Endothelial cell of umbilical vein (primary cell): ENCODE results near the gene CILP. TPM values are rescaled to one million over a fixed set of nuclear protein-coding genes. Genes with fewer than 3 reads are reported as not detected.

Source experiments
- BruUV-seq: library from RNA; stranded (reverse); fragments of 400-500 nt; replicated peaks from 2 replicates; lab custom pipeline; 2021; lab: Mats Ljungman, UMichigan
- CTCF ChIA-PET: fragments of 300-600, 350-600 bp; sonication (Branson Sonifier 250); formaldehyde crosslinking; loops from one replicate; lab custom pipeline; 2021; ENCODE audit warnings: antibody characterized with exemption, inconsistent platforms; lab: Charles Lee
- POLR2A ChIA-PET: fragments of 300-600, 350-600 bp; sonication (Branson Sonifier 250); formaldehyde crosslinking; loops from one replicate; lab custom pipeline; 2021; ENCODE audit warnings: antibody characterized with exemption, inconsistent platforms; lab: Charles Lee
- DNase-seq: peaks from one replicate; pipeline ENCODE4 v3.0.0-alpha.2; 2011; ENCODE audit warnings: low read depth, low spot score
- FAIRE-seq: peaks from 2 replicates; lab custom pipeline; 2011; peaks lifted over from hg19 to GRCh38; lab: Jason Lieb, UNC
- H2AFZ ChIP-seq: 2 replicates; pipeline ENCODE4 v1.6.0; 2012; ENCODE audit warnings: low read depth, low read length, control low read depth, inconsistent platforms
- H3K27ac ChIP-seq: 2 replicates; pipeline ENCODE4 v1.5.1; 2011; ENCODE audit warnings: low read depth, mild to moderate bottlenecking, control low read depth, low read length, moderate library complexity; ENCODE audit not compliant: insufficient read depth
- H3K27me3 ChIP-seq, 2 experiments: 2 replicates each; pipeline versions ENCODE4 v1.6.0 to v1.6.1; 2011; ENCODE audit warnings: low read length in 2 of 2, mixed read lengths in 1 of 2; ENCODE audit not compliant: control insufficient read depth in 2 of 2, insufficient read depth in 2 of 2
- H3K36me3 ChIP-seq, 2 experiments: 2 replicates in 1 of 2; 3 replicates in 1 of 2; pipeline ENCODE4 v1.5.1; 2011; ENCODE audit warnings: low read length in 2 of 2, mild to moderate bottlenecking in 1 of 2, moderate library complexity in 1 of 2; ENCODE audit not compliant: control insufficient read depth in 2 of 2, insufficient read depth in 2 of 2; ENCODE audit errors: extremely low read depth in 1 of 2
- H3K4me1 ChIP-seq: 3 replicates; pipeline ENCODE4 v1.5.1; 2011; ENCODE audit warnings: mild to moderate bottlenecking, low read length; ENCODE audit not compliant: control insufficient read depth, insufficient read depth; ENCODE audit errors: extremely low read depth
- H3K4me2 ChIP-seq: 2 replicates; pipeline ENCODE4 v1.6.1; 2011; ENCODE audit warnings: low read length, control low read depth, mixed read lengths; ENCODE audit not compliant: insufficient read depth
- H3K4me3 ChIP-seq, 3 experiments: fragments of 200-600 bp in 1 of 3; sonication (generic), shearing (Covaris generic) in 1 of 3; replicated peaks in 1 of 3; 2 replicates each; pipeline ENCODE4 v1.5.1; 2011 to 2016; ENCODE audit warnings: control low read depth in 3 of 3, low read length in 3 of 3, mild to moderate bottlenecking in 2 of 3, inconsistent platforms in 1 of 3, low read depth in 1 of 3, moderate library complexity in 1 of 3; ENCODE audit not compliant: insufficient read depth in 1 of 3
- H3K79me2 ChIP-seq: 2 replicates; pipeline ENCODE4 v1.6.0; 2012; ENCODE audit warnings: low read length, inconsistent platforms; ENCODE audit not compliant: control insufficient read depth, insufficient read depth
- H3K9ac ChIP-seq: replicated peaks from 2 replicates; pipeline ENCODE3; 2011; ENCODE audit warnings: low read length, control low read depth; ENCODE audit not compliant: insufficient read depth; ENCODE audit errors: extremely low read depth
- H3K9me1 ChIP-seq: replicated peaks from 3 replicates; pipeline ENCODE4 v1.6.0; 2011; ENCODE audit warnings: mild to moderate bottlenecking, low read length; ENCODE audit not compliant: control insufficient read depth, insufficient read depth; ENCODE audit errors: extremely low read depth
- H3K9me3 ChIP-seq: replicated peaks from 2 replicates; pipeline ENCODE4 v1.5.1; 2012; ENCODE audit warnings: low read length, inconsistent platforms; ENCODE audit not compliant: control insufficient read depth, insufficient read depth
- H4K20me1 ChIP-seq: replicated peaks from 2 replicates; pipeline ENCODE3; 2011; ENCODE audit warnings: mild to moderate bottlenecking, low read length; ENCODE audit not compliant: control insufficient read depth, insufficient read depth; ENCODE audit errors: extremely low read depth
- CTCF ChIP-seq, 2 donors: IDR thresholded peaks; 1 replicate in 1 of 2; 2 replicates in 1 of 2; pipeline ENCODE4 v1.5.1; 2011; ENCODE audit warnings: low read length in 2 of 2, mild to moderate bottlenecking in 2 of 2, moderate library complexity in 2 of 2, control low read depth in 1 of 2, inconsistent platforms in 1 of 2, low read depth in 1 of 2; ENCODE audit not compliant: insufficient read depth in 1 of 2; ENCODE audit errors: extremely low read depth in 1 of 2
- EZH2 ChIP-seq: IDR thresholded peaks from 2 replicates; pipeline ENCODE4 v1.6.1; 2012; ENCODE audit warnings: borderline replicate concordance, low read depth, mild to moderate bottlenecking, moderate library complexity, low read length, inconsistent platforms; ENCODE audit not compliant: severe bottlenecking
- GATA2 ChIP-seq: IDR thresholded peaks from 2 replicates; pipeline ENCODE4 v1.7.0; 2011; ENCODE audit warnings: low read depth, mild to moderate bottlenecking, moderate library complexity, mixed read lengths, low read length; ENCODE audit not compliant: insufficient read length, insufficient read depth
- MYC ChIP-seq: IDR thresholded peaks from one replicate; pipeline ENCODE4 v1.6.1; 2011; ENCODE audit warnings: mild to moderate bottlenecking, low read depth, low read length
- POLR2A ChIP-seq: IDR thresholded peaks from 2 replicates; pipeline ENCODE4 v1.6.1; 2012; ENCODE audit warnings: low read depth, mild to moderate bottlenecking, control low read depth, low read length
- POLR2AphosphoS5 ChIP-seq: IDR thresholded peaks from 2 replicates; pipeline ENCODE4 v1.6.1; 2012; ENCODE audit warnings: low read depth, mild to moderate bottlenecking, control low read depth, low read length, moderate library complexity; ENCODE audit not compliant: insufficient read depth
- dilution Hi-C: fragments of 300-500 bp; cut with MboI; formaldehyde crosslinking; loops from one replicate; pipeline ENCODE4 v1.15.0; 2019; ENCODE audit warnings: low sequenced_read_pairs; ENCODE audit not compliant: extremely low pct_ligation_motif_present
- intact Hi-C: fragments of 100-400 bp; cut with micrococcal nuclease; formaldehyde crosslinking; loops from one replicate; pipeline ENCODE4 v1.10.0; 2022
- polyA plus RNA-seq, 4 experiments: library from polyadenylated mRNA; depleted of rRNA in 3 of 4; stranded (reverse) in 3 of 4; unstranded in 1 of 4; fragments of >200 nt; gene quantifications; 2 replicates each; pipeline versions ENCODE4 v1.2.1 to v1.2.3, GENCODE V29; 2011 to 2012; ENCODE audit warnings: missing spikeins in 1 of 4
- total RNA-seq: library from RNA; stranded (reverse); gene quantifications from 2 replicates; pipeline ENCODE4 v1.2.3, GENCODE V29; 2021
- TF ChIP-seq, protein P1 (sequence below): IDR thresholded peaks from 2 replicates; pipeline ENCODE4 v1.6.1; 2011; ENCODE audit not compliant: insufficient read depth, insufficient read length

Gene CILP
- total and polyA plus RNA-seq, 2 donors (not counting 3 experiments of a cell fraction or from before 2014, with no cell fraction given) = 0.01 TPM; not detected in 1

GRCh38 chr15:65254356-65254755, 43.1 kb upstream of the CILP start:
- DNase-seq = no peak
- POLR2A ChIA-PET = no interaction called here

More at GRCh38 chr15:65254356-65254755, 43.1 kb upstream of the CILP start:
- FAIRE-seq = no peak
- Histone ChIP-seq H3K9ac (no peak overlapping the region), H4K20me1 (no peaks in the 10 kb centered on the region), H3K4me2 (no peak overlapping the region), H3K4me1 (no peaks in the 10 kb centered on the region), H2AFZ (no peak overlapping the region), H3K9me3 (no peaks in the 10 kb centered on the region), H3K79me2 (no peaks in the 10 kb centered on the region), H3K27ac (no peak overlapping the region), H3K27me3 (no peaks in the 10 kb centered on the region), H3K9me1 (no peaks in the 10 kb centered on the region), H3K4me3 (no peak overlapping the region), H3K36me3 (peaks cover 0 to 2% of the 10 kb centered on the region in 2 experiments)
- CTCF ChIA-PET = no interaction called here
- TF ChIP-seq GATA2 (no peak), POLR2A (no peak), POLR2AphosphoS5 (no peak), EZH2 (no peak), MYC (no peak), CTCF (IDR thresholded peaks at IDR 0.05; ENCODE audit: extremely low read depth in 1 of 2, insufficient read depth in 1 of 2, low read depth in 1 of 2, low read length in 2 of 2) (no peak)
- TF ChIP-seq, protein P1, sequence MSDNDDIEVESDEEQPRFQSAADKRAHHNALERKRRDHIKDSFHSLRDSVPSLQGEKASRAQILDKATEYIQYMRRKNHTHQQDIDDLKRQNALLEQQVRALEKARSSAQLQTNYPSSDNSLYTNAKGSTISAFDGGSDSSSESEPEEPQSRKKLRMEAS = no peak
- intact Hi-C loops = no loop called here
- dilution Hi-C loops = no loop called here
- BruUV-seq = no TSS peak
